Endothelial cell of umbilical vein (primary cell): Measurements from ENCODE around the gene CYP11A1. TPM values are rescaled to one million over a fixed set of nuclear protein-coding genes. Genes with fewer than 3 reads are reported as not detected.

Experiments used
- BruUV-seq: library from RNA; stranded (reverse); fragments of 400-500 nt; replicated peaks from 2 replicates; lab custom pipeline; 2021; lab: Mats Ljungman, UMichigan
- CTCF ChIA-PET: fragments of 300-600, 350-600 bp; sonication (Branson Sonifier 250); formaldehyde crosslinking; loops from one replicate; lab custom pipeline; 2021; ENCODE audit warnings: antibody characterized with exemption, inconsistent platforms; lab: Charles Lee
- POLR2A ChIA-PET: fragments of 300-600, 350-600 bp; sonication (Branson Sonifier 250); formaldehyde crosslinking; loops from one replicate; lab custom pipeline; 2021; ENCODE audit warnings: antibody characterized with exemption, inconsistent platforms; lab: Charles Lee
- DNase-seq: peaks from one replicate; pipeline ENCODE4 v3.0.0-alpha.2; 2011; ENCODE audit warnings: low read depth, low spot score
- FAIRE-seq: peaks from 2 replicates; lab custom pipeline; 2011; peaks lifted over from hg19 to GRCh38; lab: Jason Lieb, UNC
- H2AFZ ChIP-seq: 2 replicates; pipeline ENCODE4 v1.6.0; 2012; ENCODE audit warnings: low read depth, low read length, control low read depth, inconsistent platforms
- H3K27ac ChIP-seq: 2 replicates; pipeline ENCODE4 v1.5.1; 2011; ENCODE audit warnings: low read depth, mild to moderate bottlenecking, control low read depth, low read length, moderate library complexity; ENCODE audit not compliant: insufficient read depth
- H3K27me3 ChIP-seq, 2 experiments: 2 replicates each; pipeline versions ENCODE4 v1.6.0 to v1.6.1; 2011; ENCODE audit warnings: low read length in 2 of 2, mixed read lengths in 1 of 2; ENCODE audit not compliant: control insufficient read depth in 2 of 2, insufficient read depth in 2 of 2
- H3K36me3 ChIP-seq, 2 experiments: 2 replicates in 1 of 2; 3 replicates in 1 of 2; pipeline ENCODE4 v1.5.1; 2011; ENCODE audit warnings: low read length in 2 of 2, mild to moderate bottlenecking in 1 of 2, moderate library complexity in 1 of 2; ENCODE audit not compliant: control insufficient read depth in 2 of 2, insufficient read depth in 2 of 2; ENCODE audit errors: extremely low read depth in 1 of 2
- H3K4me1 ChIP-seq: 3 replicates; pipeline ENCODE4 v1.5.1; 2011; ENCODE audit warnings: mild to moderate bottlenecking, low read length; ENCODE audit not compliant: control insufficient read depth, insufficient read depth; ENCODE audit errors: extremely low read depth
- H3K4me2 ChIP-seq: 2 replicates; pipeline ENCODE4 v1.6.1; 2011; ENCODE audit warnings: low read length, control low read depth, mixed read lengths; ENCODE audit not compliant: insufficient read depth
- H3K4me3 ChIP-seq, 3 experiments: fragments of 200-600 bp in 1 of 3; sonication (generic), shearing (Covaris generic) in 1 of 3; replicated peaks in 1 of 3; 2 replicates each; pipeline ENCODE4 v1.5.1; 2011 to 2016; ENCODE audit warnings: control low read depth in 3 of 3, low read length in 3 of 3, mild to moderate bottlenecking in 2 of 3, inconsistent platforms in 1 of 3, low read depth in 1 of 3, moderate library complexity in 1 of 3; ENCODE audit not compliant: insufficient read depth in 1 of 3
- H3K79me2 ChIP-seq: 2 replicates; pipeline ENCODE4 v1.6.0; 2012; ENCODE audit warnings: low read length, inconsistent platforms; ENCODE audit not compliant: control insufficient read depth, insufficient read depth
- H3K9ac ChIP-seq: replicated peaks from 2 replicates; pipeline ENCODE3; 2011; ENCODE audit warnings: low read length, control low read depth; ENCODE audit not compliant: insufficient read depth; ENCODE audit errors: extremely low read depth
- H3K9me1 ChIP-seq: replicated peaks from 3 replicates; pipeline ENCODE4 v1.6.0; 2011; ENCODE audit warnings: mild to moderate bottlenecking, low read length; ENCODE audit not compliant: control insufficient read depth, insufficient read depth; ENCODE audit errors: extremely low read depth
- H3K9me3 ChIP-seq: replicated peaks from 2 replicates; pipeline ENCODE4 v1.5.1; 2012; ENCODE audit warnings: low read length, inconsistent platforms; ENCODE audit not compliant: control insufficient read depth, insufficient read depth
- H4K20me1 ChIP-seq: replicated peaks from 2 replicates; pipeline ENCODE3; 2011; ENCODE audit warnings: mild to moderate bottlenecking, low read length; ENCODE audit not compliant: control insufficient read depth, insufficient read depth; ENCODE audit errors: extremely low read depth
- CTCF ChIP-seq, 2 donors: IDR thresholded peaks; 1 replicate in 1 of 2; 2 replicates in 1 of 2; pipeline ENCODE4 v1.5.1; 2011; ENCODE audit warnings: low read length in 2 of 2, mild to moderate bottlenecking in 2 of 2, moderate library complexity in 2 of 2, control low read depth in 1 of 2, inconsistent platforms in 1 of 2, low read depth in 1 of 2; ENCODE audit not compliant: insufficient read depth in 1 of 2; ENCODE audit errors: extremely low read depth in 1 of 2
- EZH2 ChIP-seq: IDR thresholded peaks from 2 replicates; pipeline ENCODE4 v1.6.1; 2012; ENCODE audit warnings: borderline replicate concordance, low read depth, mild to moderate bottlenecking, moderate library complexity, low read length, inconsistent platforms; ENCODE audit not compliant: severe bottlenecking
- FOS ChIP-seq: IDR thresholded peaks from 2 replicates; pipeline ENCODE4 v1.6.1; 2011; ENCODE audit warnings: mild to moderate bottlenecking, low read length, moderate library complexity, borderline replicate concordance; ENCODE audit not compliant: insufficient read depth
- GATA2 ChIP-seq: IDR thresholded peaks from 2 replicates; pipeline ENCODE4 v1.7.0; 2011; ENCODE audit warnings: low read depth, mild to moderate bottlenecking, moderate library complexity, mixed read lengths, low read length; ENCODE audit not compliant: insufficient read length, insufficient read depth
- JUN ChIP-seq: IDR thresholded peaks from 2 replicates; pipeline ENCODE4 v1.6.1; 2011; ENCODE audit warnings: borderline replicate concordance, low read depth; ENCODE audit not compliant: insufficient read length, insufficient read depth
- MAX ChIP-seq: IDR thresholded peaks from 2 replicates; pipeline ENCODE4 v1.6.1; 2011; ENCODE audit not compliant: insufficient read depth, insufficient read length
- MYC ChIP-seq: IDR thresholded peaks from one replicate; pipeline ENCODE4 v1.6.1; 2011; ENCODE audit warnings: mild to moderate bottlenecking, low read depth, low read length
- POLR2A ChIP-seq: IDR thresholded peaks from 2 replicates; pipeline ENCODE4 v1.6.1; 2012; ENCODE audit warnings: low read depth, mild to moderate bottlenecking, control low read depth, low read length
- POLR2AphosphoS5 ChIP-seq: IDR thresholded peaks from 2 replicates; pipeline ENCODE4 v1.6.1; 2012; ENCODE audit warnings: low read depth, mild to moderate bottlenecking, control low read depth, low read length, moderate library complexity; ENCODE audit not compliant: insufficient read depth
- dilution Hi-C: fragments of 300-500 bp; cut with MboI; formaldehyde crosslinking; loops from one replicate; pipeline ENCODE4 v1.15.0; 2019; ENCODE audit warnings: low sequenced_read_pairs; ENCODE audit not compliant: extremely low pct_ligation_motif_present
- intact Hi-C: fragments of 100-400 bp; cut with micrococcal nuclease; formaldehyde crosslinking; loops from one replicate; pipeline ENCODE4 v1.10.0; 2022
- polyA plus RNA-seq, 4 experiments: library from polyadenylated mRNA; depleted of rRNA in 3 of 4; stranded (reverse) in 3 of 4; unstranded in 1 of 4; fragments of >200 nt; gene quantifications; 2 replicates each; pipeline versions ENCODE4 v1.2.1 to v1.2.3, GENCODE V29; 2011 to 2012; ENCODE audit warnings: missing spikeins in 1 of 4
- total RNA-seq: library from RNA; stranded (reverse); gene quantifications from 2 replicates; pipeline ENCODE4 v1.2.3, GENCODE V29; 2021

Gene CYP11A1
- total and polyA plus RNA-seq, 2 donors (not counting 3 experiments of a cell fraction or from before 2014, with no cell fraction given), result 0.08 TPM; not detected in 1

GRCh38 chr15:74408815-74409214, 41.4 kb upstream of the CYP11A1 start:
- H3K4me3 ChIP-seq, result no peak overlapping the region
- no peak overlapping the region for H3K4me2 ChIP-seq
- no peaks in the 10 kb centered on the region for H3K9me1 ChIP-seq
- H4K20me1 ChIP-seq, result no peaks in the 10 kb centered on the region
- ChIA-PET CTCF (interaction anchor here (1.1 to 1.6 kb wide), 3 partner anchors 20 to 30 kb away, joined by 3 read pairs; no protein-coding TSS in a partner anchor), POLR2A (no interaction called here)
- no peak for TF ChIP-seq POLR2A
- no peak for TF ChIP-seq EZH2
- no peak for TF ChIP-seq JUN
- no peak for TF ChIP-seq CTCF (IDR thresholded peaks at IDR 0.05; ENCODE audit: extremely low read depth in 1 of 2, insufficient read depth in 1 of 2, low read depth in 1 of 2, low read length in 2 of 2)
- no peak for TF ChIP-seq FOS
- TF ChIP-seq GATA2, result no peak
- no peak for TF ChIP-seq POLR2AphosphoS5
- no peak for TF ChIP-seq MYC
- TF ChIP-seq MAX, result no peak
- no peak overlapping the region for H2AFZ ChIP-seq
- no peak overlapping the region for H3K9ac ChIP-seq
- no TSS peak for BruUV-seq
- peaks cover 0 to 11% of the 10 kb centered on the region in 2 experiments for H3K27me3 ChIP-seq
- FAIRE-seq, result no peak
- H3K4me1 ChIP-seq, result no peaks in the 10 kb centered on the region
- H3K36me3 ChIP-seq, result no peaks in the 10 kb centered on the region
- intact Hi-C loops (no loop called here), dilution Hi-C loops (no loop called here)
- H3K79me2 ChIP-seq, result no peaks in the 10 kb centered on the region
- no peak overlapping the region for H3K27ac ChIP-seq
- no peaks in the 10 kb centered on the region for H3K9me3 ChIP-seq
- no peak for DNase-seq
